Fibroblast of skin of left biceps (primary cell): ENCODE data around the gene DND1.
"Not testable (repeated sequence)": the region's sequence is repeated elsewhere in the genome, so short reads cannot be mapped to it uniquely, and the experiment has no call there.

ENCODE experiments used
- DNase-seq, 2 experiments: peaks; one replicate each; pipeline ENCODE4 v3.0.0-alpha.2; 2013; ENCODE audit warnings: low read depth in 2 of 2

Gene DND1

GRCh38 chr5:140631036-140631417 is 42.3 kb downstream of the DND1 start:
- DNase-seq, result no peak

GRCh38 chr5:140630292-140631035 is 42.9 kb downstream of the DND1 start:
- DNase-seq, result no peak

GRCh38 chr5:140628711-140629110 is 44.7 kb downstream of the DND1 start:
- no peak for DNase-seq

GRCh38 chr5:140627972-140628371 is 45.4 kb downstream of the DND1 start:
- no peak for DNase-seq

GRCh38 chr5:140624886-140625285 is 48.5 kb downstream of the DND1 start:
- not testable (repeated sequence) for DNase-seq

- not testable (repeated sequence) for DNase-seq
Observed at GRCh38 chr5:140623061-140623460, 50.3 kb downstream of the DND1 start.

GRCh38 chr5:140622301-140622700 is 51.1 kb downstream of the DND1 start:
- DNase-seq, result no peak
